Measurements from ENCODE around the gene MEI4. TPM values are rescaled to one million over a fixed set of nuclear protein-coding genes. Genes with fewer than 3 reads are reported as not detected.
"Not testable (repeated sequence)": the region's sequence is repeated elsewhere in the genome, so short reads cannot be mapped to it uniquely, and the experiment has no call there.

The MEI4 gene
- 1 to 10 TPM; 1.4 to 2.2 (median 1.8) TPM for polyA plus RNA-seq (ENCODE audit: insufficient read length in 4 of 4)

- DNase-seq (ENCODE audit: low read depth in 4 of 4, low spot score in 2 of 4), result no peak
These were observed at the start of gene MEI4 for GRCh38 chr6:77652739-77653138. MEI4 (plus strand) TSS chr6:77653039; CDS start chr6:77690672, 37,633 bp downstream.

GRCh38 chr6:77604476-77604875 is 48.4 kb upstream of the MEI4 start:
- no peak for DNase-seq (ENCODE audit: low read depth in 4 of 4, low spot score in 2 of 4)

- DNase-seq (ENCODE audit: low read depth in 4 of 4, low spot score in 2 of 4), result no peak
These were observed 45.8 kb upstream of the MEI4 start for GRCh38 chr6:77607004-77607403.

GRCh38 chr6:77609106-77609505 is 43.7 kb upstream of the MEI4 start:
- no peak for DNase-seq (ENCODE audit: low read depth in 4 of 4, low spot score in 2 of 4)

GRCh38 chr6:77619114-77619513 is 33.7 kb upstream of the MEI4 start:
- no peak for DNase-seq (ENCODE audit: low read depth in 4 of 4, low spot score in 2 of 4)

GRCh38 chr6:77620278-77620882 is 32.5 kb upstream of the MEI4 start:
- no peak for DNase-seq (ENCODE audit: low read depth in 4 of 4, low spot score in 2 of 4)

GRCh38 chr6:77624515-77624914 is 28.3 kb upstream of the MEI4 start:
- DNase-seq (ENCODE audit: low read depth in 4 of 4, low spot score in 2 of 4), result no peak

- no peak for DNase-seq (ENCODE audit: low read depth in 4 of 4, low spot score in 2 of 4)
These were observed 26.4 kb upstream of the MEI4 start for GRCh38 chr6:77626426-77626825.

- DNase-seq (ENCODE audit: low read depth in 4 of 4, low spot score in 2 of 4), result no peak
These were observed 22.8 kb upstream of the MEI4 start for GRCh38 chr6:77630014-77630413.

GRCh38 chr6:77633471-77633870 is 19.4 kb upstream of the MEI4 start:
- no peak for DNase-seq (ENCODE audit: low read depth in 4 of 4, low spot score in 2 of 4)

- no peak for DNase-seq (ENCODE audit: low read depth in 4 of 4, low spot score in 2 of 4)
These were observed 18.7 kb upstream of the MEI4 start for GRCh38 chr6:77633993-77634715.

GRCh38 chr6:77638129-77638830 is 14.6 kb upstream of the MEI4 start:
- no peak for DNase-seq (ENCODE audit: low read depth in 4 of 4, low spot score in 2 of 4)

GRCh38 chr6:77644102-77644705 is 8.6 kb upstream of the MEI4 start:
- no peak for DNase-seq (ENCODE audit: low read depth in 4 of 4, low spot score in 2 of 4)

- peak in 3 of 4 donors; percentile 29 to 53 (median 30) for DNase-seq (ENCODE audit: low read depth in 4 of 4, low spot score in 2 of 4)
These were observed 2.7 kb upstream of the MEI4 start for GRCh38 chr6:77650098-77650663.

GRCh38 chr6:77653816-77654215 is 977 bp downstream of the MEI4 start:
- no peak for DNase-seq (ENCODE audit: low read depth in 4 of 4, low spot score in 2 of 4)

GRCh38 chr6:77655035-77655434 is 2.2 kb downstream of the MEI4 start:
- DNase-seq (ENCODE audit: low read depth in 4 of 4, low spot score in 2 of 4), result not testable (repeated sequence)

GRCh38 chr6:77656999-77657764 is 4.3 kb downstream of the MEI4 start:
- no peak for DNase-seq (ENCODE audit: low read depth in 4 of 4, low spot score in 2 of 4)

- DNase-seq (ENCODE audit: low read depth in 4 of 4, low spot score in 2 of 4), result no peak
These were observed 13.5 kb downstream of the MEI4 start for GRCh38 chr6:77666340-77666739.

- DNase-seq (ENCODE audit: low read depth in 4 of 4, low spot score in 2 of 4), result no peak
These were observed 14.0 kb downstream of the MEI4 start for GRCh38 chr6:77666846-77667245.

- no peak for DNase-seq (ENCODE audit: low read depth in 4 of 4, low spot score in 2 of 4)
These were observed 17.1 kb downstream of the MEI4 start for GRCh38 chr6:77669913-77670312.
